Loucy (cell line): ENCODE results near the gene SH3RF2.

Experiments used
- EZH2phosphoT487 ChIP-seq: fragments of 200-600 bp; IDR thresholded peaks from 2 replicates; pipeline ENCODE4 v1.6.1; 2018; ENCODE audit warnings: antibody characterized with exemption, mild to moderate bottlenecking, moderate library complexity, borderline replicate concordance
- TF ChIP-seq, protein P1 (sequence below): fragments of 200-600 bp; sonication (generic); conservative IDR thresholded peaks from 2 replicates; pipeline ENCODE4 v1.5.1; 2014; ENCODE audit warnings: mild to moderate bottlenecking, antibody characterized with exemption, low read length

DNA sequence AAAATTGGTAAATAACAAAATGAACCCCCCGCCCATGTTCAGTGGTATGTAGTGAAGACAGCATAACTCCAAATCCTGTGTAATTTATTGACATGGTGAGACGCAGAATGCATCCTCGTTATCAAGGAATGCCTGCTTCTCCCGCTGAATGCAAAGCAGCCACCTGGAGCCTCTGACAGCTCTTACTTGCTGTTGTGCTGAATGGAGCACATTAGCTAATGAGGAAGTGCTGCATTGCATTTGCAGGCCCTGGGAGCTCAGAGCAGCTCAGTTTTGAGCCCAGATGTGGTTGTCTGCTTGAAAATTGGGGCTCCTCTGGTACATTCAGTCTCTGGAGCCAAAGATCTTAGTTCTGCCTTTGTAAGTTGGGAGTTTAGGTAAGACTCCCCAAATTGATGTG lies 140.1 kb downstream of the SH3RF2 start:
- TF ChIP-seq, protein P1, sequence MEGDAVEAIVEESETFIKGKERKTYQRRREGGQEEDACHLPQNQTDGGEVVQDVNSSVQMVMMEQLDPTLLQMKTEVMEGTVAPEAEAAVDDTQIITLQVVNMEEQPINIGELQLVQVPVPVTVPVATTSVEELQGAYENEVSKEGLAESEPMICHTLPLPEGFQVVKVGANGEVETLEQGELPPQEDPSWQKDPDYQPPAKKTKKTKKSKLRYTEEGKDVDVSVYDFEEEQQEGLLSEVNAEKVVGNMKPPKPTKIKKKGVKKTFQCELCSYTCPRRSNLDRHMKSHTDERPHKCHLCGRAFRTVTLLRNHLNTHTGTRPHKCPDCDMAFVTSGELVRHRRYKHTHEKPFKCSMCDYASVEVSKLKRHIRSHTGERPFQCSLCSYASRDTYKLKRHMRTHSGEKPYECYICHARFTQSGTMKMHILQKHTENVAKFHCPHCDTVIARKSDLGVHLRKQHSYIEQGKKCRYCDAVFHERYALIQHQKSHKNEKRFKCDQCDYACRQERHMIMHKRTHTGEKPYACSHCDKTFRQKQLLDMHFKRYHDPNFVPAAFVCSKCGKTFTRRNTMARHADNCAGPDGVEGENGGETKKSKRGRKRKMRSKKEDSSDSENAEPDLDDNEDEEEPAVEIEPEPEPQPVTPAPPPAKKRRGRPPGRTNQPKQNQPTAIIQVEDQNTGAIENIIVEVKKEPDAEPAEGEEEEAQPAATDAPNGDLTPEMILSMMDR = no peak
- no peak for TF ChIP-seq EZH2phosphoT487
